Measurements from ENCODE around the gene NUTM1.

DNA sequence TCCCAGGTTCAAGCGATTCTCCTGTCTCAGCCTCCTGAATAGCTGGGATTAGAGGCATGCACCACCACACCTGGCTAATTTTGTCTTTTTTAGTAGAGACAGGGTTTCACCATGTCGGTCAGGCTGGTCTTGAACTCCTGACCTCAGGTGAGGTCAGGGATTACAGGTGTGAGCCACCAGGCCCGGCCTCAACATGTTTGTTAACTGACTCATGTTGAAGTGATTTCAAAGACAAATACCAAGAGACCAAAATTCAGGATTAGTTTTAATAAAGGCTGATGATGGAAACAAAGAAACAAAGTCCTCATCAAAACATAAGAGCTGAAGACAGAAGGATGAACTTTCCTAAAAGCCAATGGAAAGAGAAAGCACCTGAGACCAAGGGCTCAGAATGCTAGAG lies 42.1 kb upstream of the NUTM1 start:
- TF ChIP-seq, protein P1, sequence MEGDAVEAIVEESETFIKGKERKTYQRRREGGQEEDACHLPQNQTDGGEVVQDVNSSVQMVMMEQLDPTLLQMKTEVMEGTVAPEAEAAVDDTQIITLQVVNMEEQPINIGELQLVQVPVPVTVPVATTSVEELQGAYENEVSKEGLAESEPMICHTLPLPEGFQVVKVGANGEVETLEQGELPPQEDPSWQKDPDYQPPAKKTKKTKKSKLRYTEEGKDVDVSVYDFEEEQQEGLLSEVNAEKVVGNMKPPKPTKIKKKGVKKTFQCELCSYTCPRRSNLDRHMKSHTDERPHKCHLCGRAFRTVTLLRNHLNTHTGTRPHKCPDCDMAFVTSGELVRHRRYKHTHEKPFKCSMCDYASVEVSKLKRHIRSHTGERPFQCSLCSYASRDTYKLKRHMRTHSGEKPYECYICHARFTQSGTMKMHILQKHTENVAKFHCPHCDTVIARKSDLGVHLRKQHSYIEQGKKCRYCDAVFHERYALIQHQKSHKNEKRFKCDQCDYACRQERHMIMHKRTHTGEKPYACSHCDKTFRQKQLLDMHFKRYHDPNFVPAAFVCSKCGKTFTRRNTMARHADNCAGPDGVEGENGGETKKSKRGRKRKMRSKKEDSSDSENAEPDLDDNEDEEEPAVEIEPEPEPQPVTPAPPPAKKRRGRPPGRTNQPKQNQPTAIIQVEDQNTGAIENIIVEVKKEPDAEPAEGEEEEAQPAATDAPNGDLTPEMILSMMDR (IDR thresholded peaks at IDR 0.05) = no peak
- TF ChIP-seq RAD21 (conservative IDR thresholded peaks at IDR 0.05 in 1 of 2, IDR thresholded peaks at IDR 0.05 in 1 of 2) = no peak
- TF ChIP-seq POLR2A (IDR thresholded peaks at IDR 0.05; ENCODE audit: low read length) = no peak
- no peak for TF ChIP-seq PHF8 (IDR thresholded peaks at IDR 0.05; ENCODE audit: borderline replicate concordance, low read depth)
- TF ChIP-seq RARB (CRISPR knock-in tag; IDR thresholded peaks at IDR 0.05) = no peak
